Left ventricle myocardium inferior (tissue), 1 donor: ENCODE data around the gene RFXANK. TPM values are rescaled to one million over a fixed set of nuclear protein-coding genes. Genes with fewer than 3 reads are reported as not detected.
"Not testable (repeated sequence)": the region's sequence is repeated elsewhere in the genome, so short reads cannot be mapped to it uniquely, and the experiment has no call there.

Source experiments
- DNase-seq: peaks from one replicate; pipeline ENCODE4 v3.0.0-alpha.2; 2020
- H3K27ac ChIP-seq: fragments of 200-600 bp; replicated peaks from 2 replicates; pipeline ENCODE4 v1.8.0; 2021
- H3K27me3 ChIP-seq: fragments of 200-600 bp; 2 replicates; pipeline ENCODE4 v1.8.0; 2021; ENCODE audit warnings: low read depth
- H3K36me3 ChIP-seq: fragments of 200-600 bp; 2 replicates; pipeline ENCODE4 v1.8.0; 2021
- H3K4me1 ChIP-seq: fragments of 200-600 bp; 2 replicates; pipeline ENCODE4 v1.8.0; 2021
- H3K4me3 ChIP-seq: fragments of 200-600 bp; 2 replicates; pipeline ENCODE4 v1.8.0; 2021; ENCODE audit warnings: mild to moderate bottlenecking, moderate library complexity
- H3K9me3 ChIP-seq: fragments of 200-600 bp; replicated peaks from 2 replicates; pipeline ENCODE4 v1.8.0; 2021
- intact Hi-C: fragments of 100-400 bp; cut with micrococcal nuclease; formaldehyde crosslinking; loops from one replicate; pipeline ENCODE4 v1.11.0; 2022
- total RNA-seq: library from RNA; stranded (reverse); fragmentation: NEBNext Ultra II Directional; extraction: Animal tissue kit (Norgen Biotek cat#: 25700); gene quantifications from one replicate; pipeline ENCODE4 v1.2.1, GENCODE V29; 2021
- TF ChIP-seq, protein P1 (sequence below): fragments of 200-600 bp; IDR thresholded peaks from 2 replicates; pipeline ENCODE4 v1.8.0; 2021; ENCODE audit warnings: antibody characterized with exemption, mild to moderate bottlenecking, borderline replicate concordance
- donor health status: DM: no; HTN: yes; CAD: no; lungs with severe emphysema.

The RFXANK gene
- total RNA-seq, 1 donor from 2014 or later, result 37.2 TPM

DNA sequence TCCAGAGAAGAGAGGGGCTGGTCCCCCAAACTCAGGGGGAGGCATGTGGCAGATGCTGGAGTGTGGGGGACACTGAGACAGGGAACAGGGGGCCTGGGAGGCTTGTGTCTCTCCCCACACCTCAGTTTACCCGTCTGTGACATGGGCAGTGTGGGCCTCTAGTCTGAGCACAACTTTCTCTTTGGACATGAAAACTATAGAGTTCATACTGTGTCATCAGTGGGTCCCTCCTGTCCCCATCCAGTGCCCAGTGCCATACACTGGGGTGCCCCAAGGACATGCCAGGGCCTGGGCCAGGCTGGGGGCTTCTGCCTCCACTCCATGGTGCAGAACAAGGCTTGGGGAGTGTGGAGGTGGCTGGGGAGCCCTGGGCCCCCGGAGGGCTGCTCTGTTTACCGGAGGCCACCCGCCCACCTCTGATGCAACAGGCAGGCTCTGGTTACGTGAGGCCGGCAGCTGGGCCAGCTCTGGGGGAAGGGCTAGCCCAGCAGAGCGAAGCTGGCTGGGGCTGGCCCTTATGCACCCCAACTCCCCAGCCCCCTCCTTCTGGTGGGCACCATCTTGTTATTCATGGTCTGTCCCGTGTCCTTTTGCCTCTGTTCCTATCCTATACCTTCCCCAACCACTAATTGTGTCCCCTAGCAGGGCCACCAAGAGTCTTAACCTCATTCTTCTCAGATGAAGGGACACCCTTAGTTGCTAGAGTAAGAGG, 20.1 kb upstream of the RFXANK start:
- H3K4me1 ChIP-seq, result peaks cover 12% of the 10 kb centered on the region
- H3K4me3 ChIP-seq, result no peak overlapping the region
- no peak overlapping the region for H3K27ac ChIP-seq
- peaks cover 9% of the 10 kb centered on the region for H3K36me3 ChIP-seq
- intact Hi-C loops, result no loop called here
- H3K27me3 ChIP-seq, result no peaks in the 10 kb centered on the region
- DNase-seq, result no peak
- TF ChIP-seq, protein P1, sequence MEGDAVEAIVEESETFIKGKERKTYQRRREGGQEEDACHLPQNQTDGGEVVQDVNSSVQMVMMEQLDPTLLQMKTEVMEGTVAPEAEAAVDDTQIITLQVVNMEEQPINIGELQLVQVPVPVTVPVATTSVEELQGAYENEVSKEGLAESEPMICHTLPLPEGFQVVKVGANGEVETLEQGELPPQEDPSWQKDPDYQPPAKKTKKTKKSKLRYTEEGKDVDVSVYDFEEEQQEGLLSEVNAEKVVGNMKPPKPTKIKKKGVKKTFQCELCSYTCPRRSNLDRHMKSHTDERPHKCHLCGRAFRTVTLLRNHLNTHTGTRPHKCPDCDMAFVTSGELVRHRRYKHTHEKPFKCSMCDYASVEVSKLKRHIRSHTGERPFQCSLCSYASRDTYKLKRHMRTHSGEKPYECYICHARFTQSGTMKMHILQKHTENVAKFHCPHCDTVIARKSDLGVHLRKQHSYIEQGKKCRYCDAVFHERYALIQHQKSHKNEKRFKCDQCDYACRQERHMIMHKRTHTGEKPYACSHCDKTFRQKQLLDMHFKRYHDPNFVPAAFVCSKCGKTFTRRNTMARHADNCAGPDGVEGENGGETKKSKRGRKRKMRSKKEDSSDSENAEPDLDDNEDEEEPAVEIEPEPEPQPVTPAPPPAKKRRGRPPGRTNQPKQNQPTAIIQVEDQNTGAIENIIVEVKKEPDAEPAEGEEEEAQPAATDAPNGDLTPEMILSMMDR, result no peak
- no peaks in the 10 kb centered on the region for H3K9me3 ChIP-seq

- peaks cover 12% of the 10 kb centered on the region for H3K4me1 ChIP-seq
- peaks cover 16% of the 10 kb centered on the region for H3K36me3 ChIP-seq
- H3K4me3 ChIP-seq, DNase-seq, H3K27ac ChIP-seq, H3K27me3 ChIP-seq, H3K9me3 ChIP-seq, intact Hi-C loops: not testable (repeated sequence)
Observed at GRCh38 chr19:19173243-19173642, 18.8 kb upstream of the RFXANK start.

DNA sequence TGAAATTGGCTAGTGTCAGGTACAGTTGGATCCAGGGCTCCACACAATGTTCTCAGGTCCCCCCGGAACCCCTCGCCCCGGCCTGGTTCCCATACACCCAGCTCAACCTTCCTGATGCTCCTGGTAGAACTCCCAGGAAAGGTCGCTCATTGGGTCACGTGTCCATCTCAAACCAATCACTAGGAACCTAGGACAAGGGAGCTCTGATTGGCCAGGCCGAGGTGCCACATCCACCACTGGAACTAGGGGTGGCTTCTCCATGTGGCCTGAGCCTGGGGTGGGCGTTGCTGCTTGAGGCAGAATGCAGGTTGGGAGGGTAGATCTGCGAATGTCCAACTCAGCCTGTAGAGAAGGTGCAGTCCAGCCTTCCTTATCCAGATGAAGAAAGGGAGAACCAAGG, 15.1 kb upstream of the RFXANK start:
- TF ChIP-seq, protein P1, result no peak
- Histone ChIP-seq H3K4me3 (no peak overlapping the region), H3K27me3 (no peaks in the 10 kb centered on the region), H3K4me1 (no peaks in the 10 kb centered on the region), H3K9me3 (peaks cover 5% of the 10 kb centered on the region), H3K27ac (no peak overlapping the region), H3K36me3 (peaks cover 45% of the 10 kb centered on the region)
- DNase-seq, result no peak
- intact Hi-C loops, result no loop called here

GRCh38 chr19:19179548-19180441, 12.3 kb upstream of the RFXANK start:
- Histone ChIP-seq H3K9me3 (peaks cover 5% of the 10 kb centered on the region), H3K27ac (no peak overlapping the region), H3K36me3 (peaks cover 53% of the 10 kb centered on the region), H3K4me3 (no peak overlapping the region), H3K27me3 (no peaks in the 10 kb centered on the region), H3K4me1 (no peaks in the 10 kb centered on the region)
- TF ChIP-seq, protein P1, result no peak
- intact Hi-C loops, result no loop called here
- DNase-seq, result no peak

GRCh38 chr19:19181488-19181998, 10.5 kb upstream of the RFXANK start:
- TF ChIP-seq, protein P1, result no peak
- H3K27ac ChIP-seq, result no peak overlapping the region
- H3K9me3 ChIP-seq, result peaks cover 5% of the 10 kb centered on the region
- H3K27me3 ChIP-seq, result no peaks in the 10 kb centered on the region
- no peak overlapping the region for H3K4me3 ChIP-seq
- DNase-seq, result no peak
- intact Hi-C loops, result no loop called here
- peaks cover 54% of the 10 kb centered on the region for H3K36me3 ChIP-seq
- H3K4me1 ChIP-seq, result no peaks in the 10 kb centered on the region
